ENCODE results near the gene ARID3C.

GRCh38 chr9:34578241-34579103 lies 50.4 kb downstream of the ARID3C start:
- TF ChIP-seq CTCF (conservative IDR thresholded peaks at IDR 0.05; ENCODE audit: low read length) (no peak), EZH2phosphoT487 (IDR thresholded peaks at IDR 0.05; ENCODE audit: borderline replicate concordance) (no peak)

Data from Loucy (cell line).